ENCODE results near the gene MYH13. TPM values are rescaled to one million over a fixed set of nuclear protein-coding genes. Genes with fewer than 3 reads are reported as not detected.

The MYH13 gene
- total RNA-seq, 3 donors from 2014 or later (not counting 1 experiment from before 2014, with no cell fraction given), result not detected

- Mint-ChIP-seq H3K36me3 (no peaks in the 10 kb centered on the region), H3K27ac (no peak overlapping the region), H3K9me3 (no peaks in the 10 kb centered on the region), H3K27me3 (ENCODE audit: low read depth in 2 of 2) (peaks cover 20 to 47% of the 10 kb centered on the region in 2 donors), H3K4me3 (no peak overlapping the region), H3K4me1 (no peaks in the 10 kb centered on the region)
- WGBS (ENCODE audit: insufficient coverage), result 89% methylated on average over 6 of the region's 6 CpGs
- Histone ChIP-seq H3K36me3 (ENCODE audit: control insufficient read depth, insufficient read depth, low read length) (no peaks in the 10 kb centered on the region), H3K4me3 (ENCODE audit: low read length) (no peak overlapping the region), H3K4me1 (ENCODE audit: control insufficient read depth, insufficient read depth, low read length) (no peaks in the 10 kb centered on the region), H3K9me3 (ENCODE audit: control insufficient read depth, insufficient read depth, low read length) (no peaks in the 10 kb centered on the region), H3K27me3 (ENCODE audit: control insufficient read depth, insufficient read depth, low read length) (no peaks in the 10 kb centered on the region), H3K27ac (ENCODE audit: low read length) (no peak overlapping the region)
- intact Hi-C loops (cut with micrococcal nuclease), result no loop called here
- DNase-seq, result no peak
- ATAC-seq, result no peak
- TF ChIP-seq CTCF (IDR thresholded peaks at IDR 0.05), result no peak
Measured at GRCh38 chr17:10385871-10386270, 13.1 kb upstream of the MYH13 start.

- Mint-ChIP-seq H3K27me3 (ENCODE audit: low read depth in 2 of 2) (peaks cover 16 to 37% of the 10 kb centered on the region in 2 donors), H3K4me3 (no peak overlapping the region)
Measured at GRCh38 chr17:10384175-10384574, 11.4 kb upstream of the MYH13 start.

GRCh38 chr17:10380631-10381408 is 8.0 kb upstream of the MYH13 start:
- no peak for TF ChIP-seq CTCF (IDR thresholded peaks at IDR 0.05)
- Mint-ChIP-seq H3K4me1 (no peaks in the 10 kb centered on the region), H3K36me3 (no peaks in the 10 kb centered on the region), H3K27me3 (ENCODE audit: low read depth in 2 of 2) (peaks cover 11 to 20% of the 10 kb centered on the region in 2 donors), H3K4me3 (no peak overlapping the region), H3K9me3 (no peaks in the 10 kb centered on the region), H3K27ac (no peak overlapping the region)
- Histone ChIP-seq H3K4me3 (ENCODE audit: low read length) (no peak overlapping the region), H3K27ac (ENCODE audit: low read length) (no peak overlapping the region), H3K36me3 (ENCODE audit: control insufficient read depth, insufficient read depth, low read length) (no peaks in the 10 kb centered on the region), H3K9me3 (ENCODE audit: control insufficient read depth, insufficient read depth, low read length) (no peaks in the 10 kb centered on the region), H3K27me3 (ENCODE audit: control insufficient read depth, insufficient read depth, low read length) (peaks cover 6% of the 10 kb centered on the region), H3K4me1 (ENCODE audit: control insufficient read depth, insufficient read depth, low read length) (no peaks in the 10 kb centered on the region)
- intact Hi-C loops (cut with micrococcal nuclease), result no loop called here
- no peak for DNase-seq
- WGBS (ENCODE audit: insufficient coverage), result 93% methylated on average over 3 of the region's 3 CpGs
- no peak for ATAC-seq

More at GRCh38 chr17:10384175-10384574, 11.4 kb upstream of the MYH13 start:
- Mint-ChIP-seq H3K27ac (no peak overlapping the region), H3K36me3 (no peaks in the 10 kb centered on the region), H3K4me1 (no peaks in the 10 kb centered on the region), H3K9me3 (no peaks in the 10 kb centered on the region)
- Histone ChIP-seq H3K4me3 (ENCODE audit: low read length) (no peak overlapping the region), H3K27me3 (ENCODE audit: control insufficient read depth, insufficient read depth, low read length) (peaks cover 4% of the 10 kb centered on the region), H3K36me3 (ENCODE audit: control insufficient read depth, insufficient read depth, low read length) (no peaks in the 10 kb centered on the region), H3K9me3 (ENCODE audit: control insufficient read depth, insufficient read depth, low read length) (no peaks in the 10 kb centered on the region), H3K4me1 (ENCODE audit: control insufficient read depth, insufficient read depth, low read length) (no peaks in the 10 kb centered on the region), H3K27ac (ENCODE audit: low read length) (no peak overlapping the region)
- no peak for TF ChIP-seq CTCF (IDR thresholded peaks at IDR 0.05)
- intact Hi-C loops (cut with micrococcal nuclease), result no loop called here
- WGBS (ENCODE audit: insufficient coverage), result 91% methylated on average over 6 of the region's 8 CpGs
- ATAC-seq (no peak), DNase-seq (no peak)

Measured in natural killer cell (primary cell).